Esophagus muscularis mucosa (tissue), 4 donors: ENCODE measurements around the gene RUNX1. TPM values are rescaled to one million over a fixed set of nuclear protein-coding genes. Genes with fewer than 3 reads are reported as not detected.

ENCODE experiments used
- DNase-seq: peaks from one replicate; pipeline ENCODE4 v3.0.0-alpha.2; 2017; ENCODE audit errors: extremely low spot score
- H3K27ac ChIP-seq, 4 donors: fragments of 200-600 bp; sonication (generic); replicated peaks in 1 of 4; 1 replicate in 3 of 4; 2 replicates in 1 of 4; pipeline ENCODE4 v1.5.1; 2016 to 2019; ENCODE audit warnings: mild to moderate bottlenecking in 1 of 4
- H3K27me3 ChIP-seq, 4 donors: fragments of 200-600 bp; sonication (generic); one replicate each; pipeline versions ENCODE4 v1.5.1 to v1.6.0; 2016 to 2019
- H3K36me3 ChIP-seq, 4 donors: fragments of 200-600 bp; sonication (generic); one replicate each; pipeline ENCODE4 v1.5.1; 2016 to 2019
- H3K4me1 ChIP-seq, 4 donors: fragments of 200-600 bp; sonication (generic); one replicate each; pipeline ENCODE4 v1.5.1; 2016 to 2019
- H3K4me3 ChIP-seq, 4 donors: fragments of 200-600 bp; sonication (generic); 1 replicate in 2 of 4; 2 replicates in 2 of 4; pipeline ENCODE4 v1.5.1; 2016 to 2019; ENCODE audit warnings: mild to moderate bottlenecking in 4 of 4, moderate library complexity in 1 of 4
- H3K9me3 ChIP-seq, 4 donors: fragments of 200-600 bp; sonication (generic); 1 replicate in 3 of 4; 2 replicates in 1 of 4; pipeline ENCODE4 v1.5.1; 2016 to 2019
- EP300 ChIP-seq: sonication (generic); formaldehyde crosslinking; IDR thresholded peaks from one replicate; pipeline ENCODE4 v1.6.1; 2017; ENCODE audit warnings: antibody characterized with exemption
- POLR2A ChIP-seq: fragments of 450-650 bp; IDR thresholded peaks from one replicate; pipeline ENCODE4 v1.6.1; 2017; ENCODE audit warnings: antibody characterized with exemption, moderate library complexity, mild to moderate bottlenecking, low read depth
- POLR2AphosphoS5 ChIP-seq, 2 donors: sonication (generic); formaldehyde crosslinking; IDR thresholded peaks; one replicate each; pipeline ENCODE4 v1.6.1; 2017; ENCODE audit warnings: antibody characterized with exemption in 2 of 2
- WGBS: methylation state at CpG from one replicate; pipeline ENCODE4 v1.1.5; 2018; 5-methylcytosine and 5-hydroxymethylcytosine counted together
- intact Hi-C: fragments of 100-400 bp; cut with DNase I; formaldehyde crosslinking; loops from one replicate; pipeline ENCODE4 v1.15.1; 2023
- total RNA-seq, 4 donors: library from RNA; depleted of rRNA; stranded (reverse); fragments of >200 nt; gene quantifications; one replicate each; pipeline versions ENCODE4 v1.1.0 to v1.2.1, GENCODE V29; 2016
- TF ChIP-seq, protein P1 (sequence below), 3 experiments: fragments of 200-600 bp in 2 of 3; fragments of 450-650 bp in 1 of 3; sonication (generic) in 2 of 3; IDR thresholded peaks; one replicate each; pipeline ENCODE4 v1.5.1; 2017 to 2019; ENCODE audit warnings: antibody characterized with exemption in 3 of 3, mild to moderate bottlenecking in 2 of 3, moderate library complexity in 1 of 3

Gene RUNX1
- total RNA-seq, 4 donors from 2014 or later = 3.7 to 10.9 (median 5.6) TPM

DNA sequence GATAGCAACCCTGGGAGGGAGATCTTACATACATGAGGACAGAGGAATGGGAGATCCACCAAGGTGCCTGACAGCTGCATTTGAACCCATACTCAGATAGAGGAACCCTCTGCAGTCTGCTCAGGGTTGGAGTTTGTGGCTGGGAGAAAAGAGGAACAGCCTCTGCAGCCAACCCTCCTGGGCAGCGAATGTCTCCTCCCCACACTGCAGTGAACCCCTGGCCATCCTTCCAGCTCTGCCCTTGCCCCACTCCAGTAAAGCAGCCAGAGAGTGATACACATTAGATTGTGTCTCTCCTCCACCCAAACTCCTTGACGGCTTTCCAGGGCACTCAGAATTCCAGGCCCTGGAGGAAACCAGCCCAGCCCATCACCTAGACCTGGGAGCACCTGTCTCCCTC lies 137.7 kb downstream of the RUNX1 start:
- H3K9me3 ChIP-seq = no peaks in the 10 kb centered on the region
- no peak overlapping the region for H3K27ac ChIP-seq
- peaks cover 0 to 31% (median 0%) of the 10 kb centered on the region in 4 donors for H3K27me3 ChIP-seq
- H3K4me3 ChIP-seq = no peak overlapping the region
- H3K36me3 ChIP-seq = no peaks in the 10 kb centered on the region
- no peak for DNase-seq
- intact Hi-C loops = no loop called here
- H3K4me1 ChIP-seq = peaks cover 0 to 9% (median 0%) of the 10 kb centered on the region in 4 donors
- TF ChIP-seq, protein P1, sequence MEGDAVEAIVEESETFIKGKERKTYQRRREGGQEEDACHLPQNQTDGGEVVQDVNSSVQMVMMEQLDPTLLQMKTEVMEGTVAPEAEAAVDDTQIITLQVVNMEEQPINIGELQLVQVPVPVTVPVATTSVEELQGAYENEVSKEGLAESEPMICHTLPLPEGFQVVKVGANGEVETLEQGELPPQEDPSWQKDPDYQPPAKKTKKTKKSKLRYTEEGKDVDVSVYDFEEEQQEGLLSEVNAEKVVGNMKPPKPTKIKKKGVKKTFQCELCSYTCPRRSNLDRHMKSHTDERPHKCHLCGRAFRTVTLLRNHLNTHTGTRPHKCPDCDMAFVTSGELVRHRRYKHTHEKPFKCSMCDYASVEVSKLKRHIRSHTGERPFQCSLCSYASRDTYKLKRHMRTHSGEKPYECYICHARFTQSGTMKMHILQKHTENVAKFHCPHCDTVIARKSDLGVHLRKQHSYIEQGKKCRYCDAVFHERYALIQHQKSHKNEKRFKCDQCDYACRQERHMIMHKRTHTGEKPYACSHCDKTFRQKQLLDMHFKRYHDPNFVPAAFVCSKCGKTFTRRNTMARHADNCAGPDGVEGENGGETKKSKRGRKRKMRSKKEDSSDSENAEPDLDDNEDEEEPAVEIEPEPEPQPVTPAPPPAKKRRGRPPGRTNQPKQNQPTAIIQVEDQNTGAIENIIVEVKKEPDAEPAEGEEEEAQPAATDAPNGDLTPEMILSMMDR (IDR thresholded peaks at IDR 0.05) = no peak
- TF ChIP-seq POLR2AphosphoS5 (IDR thresholded peaks at IDR 0.05) (no peak), POLR2A (no peak), EP300 (no peak)
- WGBS = 69% methylated on average over 2 of the region's 2 CpGs

DNA sequence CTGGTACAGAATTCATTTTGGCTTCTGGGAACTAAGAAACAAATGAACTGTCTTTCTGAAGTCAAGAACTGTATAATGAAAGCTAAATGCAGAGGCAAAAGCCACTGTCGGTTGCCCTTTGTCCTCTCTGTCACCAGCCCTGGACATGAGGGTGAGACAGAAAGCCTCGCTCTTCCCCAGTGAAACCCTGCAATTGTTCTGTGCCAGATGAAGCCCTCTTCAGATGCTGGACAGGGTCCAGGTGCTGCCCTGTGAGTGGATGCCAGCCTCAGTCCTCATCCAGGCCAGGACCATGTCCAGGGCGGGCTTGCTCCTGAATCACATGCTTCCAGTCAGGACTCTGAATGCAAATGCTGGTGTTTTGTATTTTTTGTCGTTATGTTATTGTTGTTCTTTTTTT lies 138.7 kb downstream of the RUNX1 start:
- H3K27ac ChIP-seq = no peak overlapping the region
- TF ChIP-seq POLR2A (no peak), EP300 (no peak), POLR2AphosphoS5 (IDR thresholded peaks at IDR 0.05) (no peak)
- TF ChIP-seq, protein P1 (IDR thresholded peaks at IDR 0.05) = no peak
- intact Hi-C loops = no loop called here
- H3K4me3 ChIP-seq = no peak overlapping the region
- no peak for DNase-seq
- H3K9me3 ChIP-seq = no peaks in the 10 kb centered on the region
- peaks cover 0 to 9% (median 0%) of the 10 kb centered on the region in 4 donors for H3K4me1 ChIP-seq
- 85% methylated on average over 4 of the region's 4 CpGs for WGBS
- no peaks in the 10 kb centered on the region for H3K36me3 ChIP-seq
- peaks cover 0 to 31% (median 0%) of the 10 kb centered on the region in 4 donors for H3K27me3 ChIP-seq

DNA sequence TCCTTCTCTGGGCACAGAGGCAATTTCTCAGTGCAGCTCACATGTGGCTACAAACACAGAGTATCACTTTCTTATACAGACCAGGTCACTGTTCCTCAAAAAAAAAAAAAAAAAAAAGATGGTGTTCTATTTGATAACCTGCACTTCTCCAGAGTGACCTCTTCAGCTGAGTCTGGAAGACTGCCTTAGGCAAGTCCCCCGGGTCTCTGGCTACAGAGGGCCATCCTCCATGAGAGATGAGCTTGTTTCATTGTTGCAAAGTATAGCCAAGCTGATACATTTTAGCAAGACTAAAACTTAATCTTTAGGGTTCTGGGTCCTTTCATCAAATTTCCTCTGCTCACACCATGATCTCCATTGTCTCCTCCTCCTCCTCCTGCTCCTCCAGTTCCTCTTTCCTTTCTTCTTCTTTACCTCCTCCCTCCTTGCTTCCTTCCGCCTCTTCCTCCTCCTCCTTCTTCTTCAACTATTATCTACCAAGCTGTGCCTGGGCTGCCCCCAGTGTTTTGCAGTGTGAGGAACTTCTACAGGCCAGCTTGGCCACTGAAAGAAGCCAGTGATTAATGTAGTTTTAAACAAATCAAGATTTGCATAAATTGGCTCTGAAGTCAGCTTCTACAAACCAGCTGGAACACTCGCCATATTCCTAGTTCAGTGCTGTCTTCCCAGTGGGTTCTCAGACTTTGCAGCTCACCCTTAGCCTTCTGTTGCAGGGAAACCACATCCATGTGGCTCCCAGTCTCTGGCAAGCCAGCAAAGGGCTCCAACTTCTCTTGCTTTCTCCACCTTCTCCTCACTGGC lies 139.4 kb downstream of the RUNX1 start:
- Histone ChIP-seq H3K4me3 (no peak overlapping the region), H3K27me3 (peaks cover 0 to 31% (median 0%) of the 10 kb centered on the region in 4 donors), H3K36me3 (no peaks in the 10 kb centered on the region), H3K27ac (no peak overlapping the region), H3K4me1 (peaks cover 0 to 9% (median 0%) of the 10 kb centered on the region in 4 donors), H3K9me3 (no peaks in the 10 kb centered on the region)
- DNase-seq = no peak
- 55% methylated on average over 3 of the region's 3 CpGs for WGBS
- TF ChIP-seq EP300 (no peak), POLR2AphosphoS5 (IDR thresholded peaks at IDR 0.05) (no peak), POLR2A (no peak)
- TF ChIP-seq, protein P1 (IDR thresholded peaks at IDR 0.05) = no peak
- intact Hi-C loops = no loop called here

DNA sequence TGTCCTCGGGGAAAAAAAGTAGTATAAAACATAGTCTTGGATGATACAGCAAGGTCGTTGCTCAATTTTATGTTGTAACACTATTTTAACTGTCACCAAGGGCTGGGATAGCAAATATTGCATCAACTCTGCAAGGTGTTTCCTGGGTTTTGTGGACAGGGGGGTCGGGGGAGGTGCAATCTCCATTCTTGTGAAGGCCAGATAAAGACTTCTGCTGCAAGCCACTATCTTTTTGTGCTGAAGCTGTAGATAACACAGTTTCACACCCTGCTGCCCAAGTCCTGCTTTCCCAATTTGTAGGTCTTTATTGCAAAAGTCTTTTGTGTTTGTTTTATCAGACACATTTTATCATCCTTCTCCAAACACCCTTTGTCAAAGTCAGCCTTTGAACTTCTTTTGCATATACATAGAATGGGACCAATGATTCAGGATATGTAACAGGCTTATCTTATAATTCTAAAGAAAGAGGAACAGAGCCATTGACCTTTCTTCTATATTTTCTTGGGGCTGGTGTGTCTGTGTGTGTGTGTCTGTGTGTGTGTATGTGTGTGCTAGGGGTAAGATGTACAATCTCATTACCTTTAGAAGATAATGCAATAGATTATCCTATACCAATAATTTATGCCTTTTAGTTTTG lies 140.6 kb downstream of the RUNX1 start:
- WGBS = 60% methylated on average over 3 of the region's 3 CpGs
- Histone ChIP-seq H3K36me3 (no peaks in the 10 kb centered on the region), H3K27me3 (peaks cover 0 to 23% (median 0%) of the 10 kb centered on the region in 4 donors), H3K4me3 (no peak overlapping the region), H3K9me3 (no peaks in the 10 kb centered on the region), H3K27ac (no peak overlapping the region), H3K4me1 (peaks cover 0 to 9% (median 0%) of the 10 kb centered on the region in 4 donors)
- DNase-seq = no peak
- intact Hi-C loops = no loop called here
- TF ChIP-seq EP300 = no peak
- TF ChIP-seq POLR2AphosphoS5 (IDR thresholded peaks at IDR 0.05) = no peak
- TF ChIP-seq, protein P1 (IDR thresholded peaks at IDR 0.05) = no peak
- TF ChIP-seq POLR2A = no peak
